ENCODE results near the gene ADAD2.

Gene ADAD2

GRCh38 chr16:84177741-84178073, 13.2 kb upstream of the ADAD2 start:
- no peak for DNase-seq

DNA sequence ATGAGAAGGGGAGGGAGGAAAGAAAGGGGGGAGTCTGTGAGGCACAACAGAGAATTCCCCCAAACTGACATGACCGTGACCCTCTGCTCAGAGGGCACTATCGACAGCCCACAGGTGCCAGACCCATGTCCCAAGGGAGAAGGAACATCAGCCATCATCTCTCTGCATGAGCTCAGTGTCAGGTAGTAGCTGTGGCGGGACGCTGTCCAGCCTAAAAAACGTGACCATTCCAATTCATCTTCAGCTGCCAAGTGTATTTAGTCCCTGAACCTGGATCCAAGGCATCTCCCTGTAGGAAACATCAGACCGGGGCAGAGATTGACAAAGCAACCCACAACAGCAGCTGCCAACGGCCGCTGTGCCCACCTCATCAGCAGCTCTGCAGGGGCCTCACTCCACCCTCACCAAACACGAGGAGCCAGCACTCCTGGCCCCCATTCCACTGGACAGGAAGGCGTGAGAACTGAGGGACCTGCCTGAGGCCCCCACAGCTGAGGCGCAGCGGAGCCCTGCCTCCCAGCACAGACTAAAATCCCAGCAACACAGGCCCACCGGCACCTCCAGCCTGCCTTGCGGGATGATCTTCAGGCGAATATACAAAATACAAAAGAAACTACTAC, 12.7 kb upstream of the ADAD2 start:
- DNase-seq: no peak

GRCh38 chr16:84178892-84179611, 11.9 kb upstream of the ADAD2 start:
- DNase-seq: no peak

DNA sequence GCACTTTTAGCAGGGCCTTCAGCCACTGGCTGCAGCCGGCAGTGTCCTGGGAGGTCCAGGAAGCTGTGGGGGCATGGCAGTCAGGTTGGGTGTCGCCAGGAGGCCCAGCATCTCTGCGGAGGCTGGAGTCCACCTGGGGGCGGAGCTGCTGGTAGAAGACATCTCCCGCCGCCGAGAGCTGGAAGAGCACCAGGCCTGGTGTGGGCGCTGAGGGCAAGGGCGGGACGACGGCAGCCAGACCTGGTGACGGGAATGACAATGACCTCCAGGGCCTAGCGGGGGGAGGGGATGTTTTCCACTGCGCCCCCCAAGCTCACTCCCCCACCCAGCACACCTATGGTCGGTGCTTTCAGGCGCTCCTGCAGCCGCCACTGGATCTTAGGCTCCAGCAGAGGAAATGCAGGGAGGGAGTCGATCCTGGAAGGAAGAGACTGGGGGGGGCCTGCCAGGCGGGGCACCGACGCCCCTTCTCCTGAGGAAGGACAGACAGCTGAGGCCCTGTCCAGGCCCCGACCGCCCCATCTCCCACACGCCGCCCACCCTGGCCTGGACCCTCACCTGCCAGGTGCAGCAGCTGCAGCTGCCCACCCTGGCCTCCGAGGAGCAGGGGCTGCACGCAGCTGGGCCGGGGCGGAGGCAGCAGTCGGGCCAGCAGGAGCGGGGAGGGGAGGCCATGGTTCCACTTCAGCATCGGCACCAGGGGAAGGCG, 11.2 kb upstream of the ADAD2 start:
- no peak for DNase-seq

- no peak for DNase-seq
These were observed 10.3 kb upstream of the ADAD2 start for GRCh38 chr16:84180519-84181140.

DNA sequence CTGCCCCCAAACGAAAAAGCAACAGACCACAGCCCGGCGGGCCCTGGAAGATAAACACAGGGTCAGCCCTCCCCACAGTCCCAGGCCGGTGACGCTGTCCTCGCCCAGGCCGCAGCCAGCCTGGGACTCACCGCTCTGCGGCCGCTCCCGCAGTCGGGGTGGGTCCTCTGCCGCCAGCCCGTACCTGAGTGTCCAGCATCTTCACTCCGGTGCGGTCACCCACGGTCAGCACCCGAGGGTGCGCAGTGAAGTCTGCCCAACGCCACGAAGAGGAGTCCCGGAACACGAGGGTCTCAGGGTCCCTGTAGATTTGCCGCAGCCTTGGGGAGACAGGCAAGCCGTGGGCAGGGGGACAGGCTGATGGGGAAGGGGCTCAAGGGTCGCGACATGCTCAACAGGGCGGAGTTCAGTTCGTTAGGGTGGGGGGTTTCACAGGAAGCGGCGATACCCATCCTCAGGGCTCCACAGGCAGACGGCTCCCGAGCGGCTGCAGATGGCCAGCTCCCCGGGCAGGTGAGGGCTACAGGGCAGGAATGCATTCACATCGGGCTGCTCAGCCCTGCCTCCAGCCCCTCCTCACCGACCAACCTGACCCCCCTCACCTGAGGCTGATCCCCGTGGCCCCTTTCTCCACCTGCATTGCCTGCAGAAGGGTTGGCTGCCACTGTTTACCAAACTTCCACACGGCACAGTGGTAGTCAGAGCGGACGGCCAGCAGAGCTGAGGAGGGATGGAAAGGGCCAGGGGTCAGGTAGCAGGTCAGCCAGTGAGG, 9.6 kb upstream of the ADAD2 start:
- DNase-seq: no peak

- DNase-seq: no peak
These were observed 8.9 kb upstream of the ADAD2 start for GRCh38 chr16:84182104-84182503.

DNA sequence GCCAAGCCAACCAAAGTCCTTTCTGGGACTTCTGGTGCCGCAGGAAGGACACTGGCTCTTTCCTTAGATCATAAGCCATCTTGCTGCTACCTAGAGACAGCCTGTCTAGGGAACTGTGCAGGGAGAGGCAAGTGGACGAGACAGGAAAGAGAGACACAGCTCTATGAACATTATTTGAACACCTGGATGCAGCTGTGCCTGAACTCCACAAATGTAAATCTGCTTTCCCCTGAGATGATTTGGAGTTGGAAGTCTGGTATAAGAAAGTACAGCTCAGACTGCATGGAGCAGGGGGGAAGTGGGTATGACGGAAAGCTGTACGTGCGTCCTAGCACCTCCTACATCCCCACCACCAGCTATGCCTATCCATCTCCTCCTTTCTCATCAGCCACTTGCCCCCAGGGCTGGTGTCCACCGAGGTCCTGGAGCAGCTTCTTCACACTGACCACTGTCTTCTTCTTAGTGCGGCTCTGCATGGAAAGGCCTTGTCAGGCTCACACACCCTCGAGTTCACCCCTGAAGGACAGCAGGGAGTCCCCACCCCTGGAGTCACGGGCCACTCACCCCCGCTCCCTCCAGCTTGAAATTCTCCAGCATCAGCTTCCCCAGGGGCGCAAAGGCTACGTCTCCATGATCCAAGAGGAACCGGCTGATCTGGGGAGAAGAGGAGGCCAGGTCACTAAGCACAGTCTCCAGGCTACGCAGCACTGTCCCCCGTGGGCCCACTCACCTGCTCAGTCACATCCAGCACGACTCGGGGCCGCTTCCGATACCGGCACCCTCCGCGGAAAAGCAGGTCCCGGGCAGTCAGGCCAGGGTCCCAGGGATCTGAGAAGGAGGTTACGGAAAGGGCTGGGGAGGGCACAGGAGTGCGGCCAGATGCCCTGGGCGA, 8.0 kb upstream of the ADAD2 start:
- DNase-seq: no peak

DNA sequence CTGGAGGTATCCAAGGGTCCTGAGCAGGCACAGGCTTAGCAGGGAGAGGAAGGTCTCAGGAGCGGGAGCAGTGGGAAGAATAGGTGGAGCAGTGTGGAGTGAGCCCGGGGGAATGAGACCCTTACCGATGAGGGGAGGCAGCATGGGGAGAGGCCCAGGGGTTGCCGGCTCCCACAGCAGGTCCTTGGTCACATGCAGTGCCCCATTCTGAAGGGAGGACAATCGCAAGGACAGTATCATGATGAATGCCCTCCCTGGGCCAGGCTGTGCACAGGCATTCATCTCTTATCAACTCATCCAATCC, 7.4 kb upstream of the ADAD2 start:
- no peak for DNase-seq

- peak; percentile 19 for DNase-seq
These were observed 6.9 kb upstream of the ADAD2 start for GRCh38 chr16:84183911-84184591.

- DNase-seq: no peak
These were observed 6.2 kb upstream of the ADAD2 start for GRCh38 chr16:84184775-84185174.

- peak; percentile 85 for DNase-seq
These were observed 4.1 kb upstream of the ADAD2 start, which contains the start of gene TAF1C for GRCh38 chr16:84186685-84187437. TAF1C (minus strand) TSS chr16:84187057; CDS start chr16:84184988, 2,069 bp downstream.

- DNase-seq: no peak
These were observed 509 bp downstream of the ADAD2 start for GRCh38 chr16:84191466-84191865.

GRCh38 chr16:84193480-84193879, 2.5 kb downstream of the ADAD2 start:
- DNase-seq: no peak

GRCh38 chr16:84194018-84194417, 3.1 kb downstream of the ADAD2 start:
- no peak for DNase-seq

DNA sequence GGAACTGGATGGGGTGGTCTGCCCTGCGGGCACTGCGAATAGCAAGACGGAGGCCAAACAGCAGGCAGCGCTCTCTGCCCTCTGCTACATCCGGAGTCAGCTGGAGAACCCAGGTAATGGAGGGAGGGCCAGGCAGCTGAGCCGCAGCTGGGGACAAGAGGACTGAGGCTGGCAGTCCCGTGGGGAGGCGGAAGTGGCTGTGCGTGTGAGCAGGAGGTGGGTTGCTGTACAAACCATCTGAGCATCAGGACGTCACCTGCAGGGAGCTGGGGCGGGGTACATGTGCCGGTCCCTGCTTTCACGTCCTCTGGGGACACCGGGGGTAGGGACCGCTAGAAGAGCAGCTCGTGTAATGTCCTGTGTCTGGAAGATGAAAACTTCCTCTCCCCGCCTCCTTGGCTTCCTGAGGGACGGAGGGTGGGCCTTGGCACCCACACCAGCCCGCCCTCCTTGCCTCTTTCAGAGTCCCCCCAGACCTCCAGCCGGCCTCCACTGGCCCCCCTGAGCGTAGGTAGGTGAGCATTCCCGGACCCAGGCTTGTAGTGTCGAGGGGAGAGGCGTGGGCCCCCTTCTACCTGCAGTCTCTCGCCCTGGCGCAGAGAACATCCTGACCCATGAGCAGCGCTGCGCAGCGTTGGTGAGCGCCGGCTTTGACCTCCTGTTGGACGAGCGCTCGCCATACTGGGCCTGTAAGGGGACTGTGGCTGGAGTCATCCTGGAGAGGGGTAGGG, 3.7 kb downstream of the ADAD2 start:
- DNase-seq: no peak

- no peak for DNase-seq
These were observed 4.5 kb downstream of the ADAD2 start for GRCh38 chr16:84195201-84196093.

GRCh38 chr16:84196101-84196500, 5.1 kb downstream of the ADAD2 start:
- no peak for DNase-seq
